Measurements from ENCODE around the gene CD36. TPM values are rescaled to one million over a fixed set of nuclear protein-coding genes. Genes with fewer than 3 reads are reported as not detected.

The CD36 gene
- total RNA-seq, 4 donors from 2014 or later = 1.2 to 85.5 (median 11.0) TPM

GRCh38 chr7:80635998-80636397, 2.4 kb upstream of the CD36 start:
- H3K27ac ChIP-seq = no peak overlapping the region

GRCh38 chr7:80636709-80637108, 1.7 kb upstream of the CD36 start:
- Histone ChIP-seq H3K27ac (no peak overlapping the region), H3K36me3 (no peaks in the 10 kb centered on the region), H3K4me1 (peaks cover 0 to 31% (median 6%) of the 10 kb centered on the region in 3 donors), H3K27me3 (no peaks in the 10 kb centered on the region), H3K4me3 (no peak overlapping the region), H3K9me3 (no peaks in the 10 kb centered on the region)
- TF ChIP-seq, protein P1, sequence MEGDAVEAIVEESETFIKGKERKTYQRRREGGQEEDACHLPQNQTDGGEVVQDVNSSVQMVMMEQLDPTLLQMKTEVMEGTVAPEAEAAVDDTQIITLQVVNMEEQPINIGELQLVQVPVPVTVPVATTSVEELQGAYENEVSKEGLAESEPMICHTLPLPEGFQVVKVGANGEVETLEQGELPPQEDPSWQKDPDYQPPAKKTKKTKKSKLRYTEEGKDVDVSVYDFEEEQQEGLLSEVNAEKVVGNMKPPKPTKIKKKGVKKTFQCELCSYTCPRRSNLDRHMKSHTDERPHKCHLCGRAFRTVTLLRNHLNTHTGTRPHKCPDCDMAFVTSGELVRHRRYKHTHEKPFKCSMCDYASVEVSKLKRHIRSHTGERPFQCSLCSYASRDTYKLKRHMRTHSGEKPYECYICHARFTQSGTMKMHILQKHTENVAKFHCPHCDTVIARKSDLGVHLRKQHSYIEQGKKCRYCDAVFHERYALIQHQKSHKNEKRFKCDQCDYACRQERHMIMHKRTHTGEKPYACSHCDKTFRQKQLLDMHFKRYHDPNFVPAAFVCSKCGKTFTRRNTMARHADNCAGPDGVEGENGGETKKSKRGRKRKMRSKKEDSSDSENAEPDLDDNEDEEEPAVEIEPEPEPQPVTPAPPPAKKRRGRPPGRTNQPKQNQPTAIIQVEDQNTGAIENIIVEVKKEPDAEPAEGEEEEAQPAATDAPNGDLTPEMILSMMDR (IDR thresholded peaks at IDR 0.05) = no peak
- no peak for TF ChIP-seq POLR2A (IDR thresholded peaks at IDR 0.05)
- intact Hi-C loops (cut with DNase I) = no loop called here
- WGBS, 2 donors = 92 to 93% methylated on average over 1 of the region's 1 CpG
- DNase-seq = no peak

More at GRCh38 chr7:80635998-80636397, 2.4 kb upstream of the CD36 start:
- TF ChIP-seq, protein P1 (IDR thresholded peaks at IDR 0.05) = no peak
- TF ChIP-seq POLR2A (IDR thresholded peaks at IDR 0.05) = no peak
- Histone ChIP-seq H3K36me3 (no peaks in the 10 kb centered on the region), H3K9me3 (no peaks in the 10 kb centered on the region), H3K27me3 (no peaks in the 10 kb centered on the region), H3K4me3 (no peak overlapping the region), H3K4me1 (peaks cover 0 to 25% (median 6%) of the 10 kb centered on the region in 3 donors)
- intact Hi-C loops (cut with DNase I) = no loop called here
- 64 to 86% methylated on average over 2 of the region's 2 CpGs for WGBS, 2 donors
- DNase-seq = no peak

DNA sequence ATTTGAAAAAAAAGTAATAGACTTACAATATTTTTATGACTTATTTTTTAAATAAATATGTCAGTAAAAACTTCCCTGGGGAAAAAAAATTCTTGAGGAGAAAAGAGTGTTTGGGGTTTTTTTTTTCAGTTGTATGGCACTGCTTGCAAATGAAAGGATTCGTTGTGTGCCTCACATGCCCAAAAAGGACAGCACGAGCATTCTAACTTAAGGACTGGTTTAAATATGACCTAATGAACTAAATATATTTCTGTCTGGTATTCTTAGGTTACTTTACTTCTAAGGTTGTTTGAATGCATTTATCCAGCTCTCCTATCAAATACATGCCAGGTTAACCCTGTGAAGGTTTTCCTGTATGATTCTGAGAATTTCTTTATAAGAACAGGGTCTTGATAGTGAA, 988 bp upstream of the CD36 start:
- Histone ChIP-seq H3K36me3 (no peaks in the 10 kb centered on the region), H3K27me3 (no peaks in the 10 kb centered on the region), H3K4me3 (no peak overlapping the region), H3K27ac (no peak overlapping the region), H3K9me3 (no peaks in the 10 kb centered on the region), H3K4me1 (peaks cover 3 to 38% (median 6%) of the 10 kb centered on the region in 3 donors)
- WGBS, 2 donors = 68 to 81% methylated on average over 2 of the region's 2 CpGs
- DNase-seq = no peak
- no peak for TF ChIP-seq POLR2A (IDR thresholded peaks at IDR 0.05)
- TF ChIP-seq, protein P1 (IDR thresholded peaks at IDR 0.05) = no peak
- intact Hi-C loops (cut with DNase I) = no loop called here

DNA sequence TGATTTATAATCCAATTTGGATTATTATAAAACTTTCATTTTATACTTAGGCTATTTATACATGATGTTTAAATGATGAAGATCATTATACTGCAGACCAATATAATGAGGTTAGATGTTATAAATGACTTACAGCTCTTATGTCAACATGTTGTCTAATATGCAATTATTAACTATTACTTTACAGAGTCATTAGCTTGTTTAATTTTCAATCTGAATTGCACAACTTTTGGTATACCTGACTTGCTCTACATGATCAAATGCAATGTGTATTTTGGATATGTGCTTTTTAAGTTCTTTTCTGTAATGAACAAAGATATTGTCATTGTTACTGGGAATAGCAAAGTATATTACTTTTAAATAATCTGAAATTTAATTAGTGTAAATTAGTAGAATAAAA, 569 bp downstream of the CD36 start:
- no peak overlapping the region for H3K27ac ChIP-seq
- H3K4me1 ChIP-seq = peaks cover 8 to 52% (median 10%) of the 10 kb centered on the region in 3 donors
- H3K36me3 ChIP-seq = no peaks in the 10 kb centered on the region
- H3K9me3 ChIP-seq = no peaks in the 10 kb centered on the region
- no peak for TF ChIP-seq POLR2A (IDR thresholded peaks at IDR 0.05)
- TF ChIP-seq, protein P1 (IDR thresholded peaks at IDR 0.05) = no peak
- no peak for DNase-seq
- no peaks in the 10 kb centered on the region for H3K27me3 ChIP-seq
- H3K4me3 ChIP-seq = peak overlapping the region in 1 of 4 donors; percentile 23
- intact Hi-C loops (cut with DNase I) = no loop called here

GRCh38 chr7:80640846-80641245, 2.4 kb downstream of the CD36 start:
- DNase-seq = no peak
- H3K9me3 ChIP-seq = no peaks in the 10 kb centered on the region
- H3K27me3 ChIP-seq = no peaks in the 10 kb centered on the region
- intact Hi-C loops (cut with DNase I) = no loop called here
- 39 to 42% methylated on average over 1 of the region's 1 CpG for WGBS, 2 donors
- TF ChIP-seq, protein P1 (IDR thresholded peaks at IDR 0.05) = no peak
- TF ChIP-seq POLR2A (IDR thresholded peaks at IDR 0.05) = no peak
- H3K4me1 ChIP-seq = peaks cover 4 to 41% (median 10%) of the 10 kb centered on the region in 3 donors
- no peaks in the 10 kb centered on the region for H3K36me3 ChIP-seq
- H3K27ac ChIP-seq = peak overlapping the region in 1 of 4 donors; percentile 13
- peak overlapping the region in 1 of 4 donors; percentile 11 for H3K4me3 ChIP-seq

Data from esophagus squamous epithelium (tissue), 5 donors.